ENCODE results near the gene TBC1D2.

TBC1D2 gene

DNA sequence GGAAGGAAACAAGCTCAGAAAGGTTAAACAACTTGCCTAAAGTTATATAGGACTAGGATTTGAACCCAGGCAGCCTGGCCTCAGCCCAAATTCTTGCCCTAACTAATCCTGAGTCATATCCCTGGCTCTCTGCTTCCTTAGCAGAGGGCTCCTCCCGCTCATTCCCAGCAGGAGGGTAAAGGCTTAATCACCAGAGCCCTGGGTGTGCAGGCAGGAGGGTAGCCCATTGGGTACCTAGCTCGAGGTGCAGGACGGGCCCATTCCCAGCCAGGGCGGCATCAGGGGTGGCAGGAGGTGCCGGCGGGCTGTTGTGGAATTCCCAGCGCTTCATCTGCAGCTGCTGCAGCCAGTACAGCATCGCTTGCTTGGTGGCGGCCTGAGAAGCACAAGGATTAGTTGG, 3.9 kb downstream of the TBC1D2 start:
- H2AK5ac ChIP-seq (ENCODE audit: low read depth, low read length), result no peak overlapping the region
- H2AFZ ChIP-seq (ENCODE audit: low read length), result no peak overlapping the region
- H3K4me1 ChIP-seq (ENCODE audit: control insufficient read depth in 2 of 2, insufficient read depth in 1 of 2, low read depth in 1 of 2, low read length in 2 of 2), result peaks cover 7 to 8% of the 10 kb centered on the region in 2 donors

DNA sequence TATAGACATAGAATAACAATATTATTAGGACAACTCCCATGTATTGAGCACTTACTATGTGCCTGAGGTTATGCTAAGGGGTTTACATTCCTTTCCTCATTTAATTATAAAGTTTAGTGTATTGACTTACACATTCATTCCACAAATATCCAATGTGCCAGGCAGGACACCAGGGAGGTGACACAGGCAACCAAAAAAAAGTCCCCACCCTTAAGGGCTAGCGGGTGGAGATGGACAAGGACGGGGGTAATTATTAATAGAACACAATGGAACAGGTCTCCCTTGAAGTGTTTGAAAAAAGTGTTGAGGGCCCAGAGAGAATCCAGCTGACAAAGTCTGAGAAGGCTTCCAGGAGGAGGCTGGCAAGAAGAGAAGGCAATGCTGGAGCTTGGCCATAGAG, 5.7 kb downstream of the TBC1D2 start:
- no peaks in the 10 kb centered on the region for H3K9me3 ChIP-seq (replicated peaks in 1 of 2; ENCODE audit: control insufficient read depth in 2 of 2, insufficient read depth in 1 of 2, low read depth in 1 of 2, low read length in 2 of 2)
- no CpG with 5 or more reads among the region's 2 CpGs for WGBS, 2 donors (ENCODE audit: extremely low coverage in 2 of 2, insufficient read length in 2 of 2, insufficient replicate concordance in 1 of 2)
- H2BK15ac ChIP-seq (ENCODE audit: low read length), result no peak overlapping the region
- H2BK120ac ChIP-seq (ENCODE audit: low read depth, low read length), result no peak overlapping the region
- no peak overlapping the region for H3K27ac ChIP-seq (replicated peaks; ENCODE audit: low read length)
- H3K27me3 ChIP-seq (ENCODE audit: control insufficient read depth in 3 of 3, insufficient read depth in 3 of 3, low read depth in 1 of 3, low read length in 3 of 3), result peaks cover 0 to 33% (median 10%) of the 10 kb centered on the region in 3 experiments
- no peak for DNase-seq (ENCODE audit: low spot score)
- H3K18ac ChIP-seq (ENCODE audit: low read length), result no peak overlapping the region
- no peak overlapping the region for H2AFZ ChIP-seq (ENCODE audit: low read length)
- no peak overlapping the region for H2AK5ac ChIP-seq (ENCODE audit: low read depth, low read length)
- no peak overlapping the region for H3K9ac ChIP-seq (ENCODE audit: low read depth, low read length, poor library complexity)
- no peaks in the 10 kb centered on the region for H3K36me3 ChIP-seq (replicated peaks in 1 of 2; ENCODE audit: control insufficient read depth in 2 of 2, insufficient read depth in 2 of 2, low read length in 2 of 2)
- H3K14ac ChIP-seq (ENCODE audit: low read length), result no peak overlapping the region
- H3K4ac ChIP-seq (ENCODE audit: low read length), result no peak overlapping the region
- no peak overlapping the region for H3K4me2 ChIP-seq (ENCODE audit: insufficient read depth, low read length, poor library complexity, severe bottlenecking)
- no peaks in the 10 kb centered on the region for H3K79me1 ChIP-seq (ENCODE audit: low read depth, low read length)
- H4K8ac ChIP-seq (ENCODE audit: low read depth, low read length), result no peak overlapping the region
- H2BK12ac ChIP-seq (ENCODE audit: low read length), result no peak overlapping the region
- H4K91ac ChIP-seq (ENCODE audit: low read depth, low read length, poor library complexity), result no peak overlapping the region
- peaks cover under 1 to 6% of the 10 kb centered on the region in 2 donors for H3K4me1 ChIP-seq (ENCODE audit: control insufficient read depth in 2 of 2, insufficient read depth in 1 of 2, low read depth in 1 of 2, low read length in 2 of 2)
- H3K4me3 ChIP-seq (ENCODE audit: low read length in 2 of 2), result no peak overlapping the region
- no peak overlapping the region for H3K23ac ChIP-seq (ENCODE audit: low read depth, low read length, poor library complexity)
- no peak overlapping the region for H2BK5ac ChIP-seq (ENCODE audit: low read length)

More for the DNA sequence above, 3.9 kb downstream of the TBC1D2 start:
- Histone ChIP-seq H2BK120ac (ENCODE audit: low read depth, low read length) (no peak overlapping the region), H4K91ac (ENCODE audit: low read depth, low read length, poor library complexity) (no peak overlapping the region), H3K18ac (ENCODE audit: low read length) (no peak overlapping the region), H3K4ac (ENCODE audit: low read length) (no peak overlapping the region), H3K14ac (ENCODE audit: low read length) (no peak overlapping the region), H3K4me2 (ENCODE audit: insufficient read depth, low read length, poor library complexity, severe bottlenecking) (no peak overlapping the region), H3K9me3 (replicated peaks in 1 of 2; ENCODE audit: control insufficient read depth in 2 of 2, insufficient read depth in 1 of 2, low read depth in 1 of 2, low read length in 2 of 2) (no peaks in the 10 kb centered on the region), H4K8ac (ENCODE audit: low read depth, low read length) (no peak overlapping the region), H3K4me3 (ENCODE audit: low read length in 2 of 2) (no peak overlapping the region), H2BK15ac (ENCODE audit: low read length) (no peak overlapping the region), H3K23ac (ENCODE audit: low read depth, low read length, poor library complexity) (no peak overlapping the region), H3K27ac (replicated peaks; ENCODE audit: low read length) (no peak overlapping the region), H3K36me3 (replicated peaks in 1 of 2; ENCODE audit: control insufficient read depth in 2 of 2, insufficient read depth in 2 of 2, low read length in 2 of 2) (no peaks in the 10 kb centered on the region), H3K27me3 (ENCODE audit: control insufficient read depth in 3 of 3, insufficient read depth in 3 of 3, low read depth in 1 of 3, low read length in 3 of 3) (peaks cover 0 to 37% (median 13%) of the 10 kb centered on the region in 3 experiments), H2BK5ac (ENCODE audit: low read length) (no peak overlapping the region), H2BK12ac (ENCODE audit: low read length) (no peak overlapping the region), H3K9ac (ENCODE audit: low read depth, low read length, poor library complexity) (peak overlapping the region; percentile 7), H3K79me1 (ENCODE audit: low read depth, low read length) (no peaks in the 10 kb centered on the region)
- no peak for DNase-seq (ENCODE audit: low spot score)
- WGBS, 2 donors (ENCODE audit: extremely low coverage in 2 of 2, insufficient read length in 2 of 2, insufficient replicate concordance in 1 of 2), result no CpG with 5 or more reads among the region's 9 CpGs

DNA sequence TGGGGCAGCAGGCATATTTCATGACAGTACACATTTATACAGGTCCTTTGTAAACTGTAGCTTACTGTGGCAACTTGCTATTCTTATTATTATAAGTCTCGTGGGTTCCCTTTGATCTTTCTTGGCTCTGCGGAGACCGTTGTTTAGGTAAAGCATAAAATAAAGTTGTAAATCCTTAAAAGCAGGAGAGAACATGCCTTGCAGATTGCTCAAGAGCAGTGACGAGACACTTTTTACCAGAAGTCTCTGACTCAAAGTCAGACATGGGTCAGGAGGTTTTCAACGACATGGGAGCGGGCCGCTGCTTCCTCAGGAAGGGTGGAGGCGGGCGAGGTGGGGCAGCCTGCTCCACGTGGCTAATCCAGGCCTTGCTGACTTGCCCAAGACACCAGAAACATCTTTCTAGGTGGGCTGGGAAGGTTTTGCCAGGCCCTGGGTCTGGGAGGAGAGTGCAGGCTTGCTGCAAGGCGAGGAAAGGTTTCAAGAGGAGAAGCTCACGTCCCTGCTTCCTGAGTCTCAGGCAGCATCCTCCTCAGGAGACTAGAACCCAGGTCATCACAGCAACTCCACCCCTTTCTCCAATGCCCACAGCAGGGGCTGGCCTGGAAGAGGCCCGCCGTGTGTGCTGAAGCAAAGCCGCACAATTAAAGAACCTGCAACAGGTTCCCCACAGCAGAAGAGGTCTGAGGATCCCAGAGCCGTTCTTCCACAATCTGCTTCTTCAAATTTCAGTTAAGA, 6.5 kb downstream of the TBC1D2 start:
- Histone ChIP-seq H3K36me3 (replicated peaks in 1 of 2; ENCODE audit: control insufficient read depth in 2 of 2, insufficient read depth in 2 of 2, low read length in 2 of 2) (no peaks in the 10 kb centered on the region), H3K27ac (replicated peaks; ENCODE audit: low read length) (no peak overlapping the region), H2AK5ac (ENCODE audit: low read depth, low read length) (no peak overlapping the region), H3K9me3 (replicated peaks in 1 of 2; ENCODE audit: control insufficient read depth in 2 of 2, insufficient read depth in 1 of 2, low read depth in 1 of 2, low read length in 2 of 2) (no peaks in the 10 kb centered on the region), H3K79me1 (ENCODE audit: low read depth, low read length) (no peaks in the 10 kb centered on the region), H2BK12ac (ENCODE audit: low read length) (no peak overlapping the region), H3K4me1 (ENCODE audit: control insufficient read depth in 2 of 2, insufficient read depth in 1 of 2, low read depth in 1 of 2, low read length in 2 of 2) (peaks cover 4 to 9% of the 10 kb centered on the region in 2 donors), H4K8ac (ENCODE audit: low read depth, low read length) (no peak overlapping the region), H2AFZ (ENCODE audit: low read length) (no peak overlapping the region), H3K4me2 (ENCODE audit: insufficient read depth, low read length, poor library complexity, severe bottlenecking) (no peak overlapping the region), H4K91ac (ENCODE audit: low read depth, low read length, poor library complexity) (no peak overlapping the region), H3K18ac (ENCODE audit: low read length) (peak overlapping the region; percentile 88), H2BK15ac (ENCODE audit: low read length) (no peak overlapping the region), H2BK5ac (ENCODE audit: low read length) (no peak overlapping the region), H2BK120ac (ENCODE audit: low read depth, low read length) (no peak overlapping the region), H3K4ac (ENCODE audit: low read length) (no peak overlapping the region), H3K23ac (ENCODE audit: low read depth, low read length, poor library complexity) (peak overlapping the region; percentile 44), H3K4me3 (ENCODE audit: low read length in 2 of 2) (no peak overlapping the region), H3K27me3 (ENCODE audit: control insufficient read depth in 3 of 3, insufficient read depth in 3 of 3, low read depth in 1 of 3, low read length in 3 of 3) (peaks cover 0 to 25% (median 1%) of the 10 kb centered on the region in 3 experiments), H3K14ac (ENCODE audit: low read length) (no peak overlapping the region), H3K9ac (ENCODE audit: low read depth, low read length, poor library complexity) (no peak overlapping the region)
- WGBS, 2 donors (ENCODE audit: extremely low coverage in 2 of 2, insufficient read length in 2 of 2, insufficient replicate concordance in 1 of 2), result no CpG with 5 or more reads among the region's 16 CpGs
- no peak for DNase-seq (ENCODE audit: low spot score)

DNA sequence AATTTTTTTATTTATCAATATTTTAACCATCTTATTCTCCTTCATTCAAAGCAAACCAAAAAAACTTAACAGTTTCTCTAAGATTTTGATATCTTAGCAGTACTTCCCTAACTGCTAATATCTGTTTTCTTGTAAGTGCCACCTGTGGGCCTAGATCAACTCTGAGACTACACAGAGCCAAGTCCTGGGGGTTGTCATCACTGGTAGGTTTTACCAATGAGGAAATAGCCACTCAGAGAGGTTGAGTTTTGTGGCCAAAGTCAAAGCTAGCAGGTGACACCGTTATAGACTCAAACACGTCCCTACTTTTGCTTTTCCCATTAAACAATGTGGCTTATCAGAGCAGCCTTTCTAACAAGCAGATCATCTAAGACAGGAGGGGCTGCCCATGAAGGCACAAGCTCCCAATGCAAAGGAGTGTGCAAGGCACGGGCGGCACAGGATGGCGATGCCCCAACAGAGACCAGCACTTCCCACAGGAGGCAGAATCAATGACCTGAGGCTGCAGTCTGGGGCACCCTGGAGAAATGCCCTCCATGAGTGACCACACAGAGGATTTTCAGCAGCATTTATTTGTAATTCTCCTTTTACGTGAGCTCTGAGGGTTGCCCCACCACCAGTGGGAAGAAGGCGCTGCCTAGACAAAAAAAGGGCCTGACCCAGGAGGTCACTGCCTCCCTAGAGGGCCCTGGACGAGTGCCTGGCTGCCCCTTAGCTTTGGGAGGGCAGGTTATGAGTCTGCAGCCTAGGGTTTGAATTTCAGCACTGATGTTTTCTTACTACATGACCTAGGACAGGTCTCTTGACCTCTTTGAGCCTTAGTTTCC, 7.4 kb downstream of the TBC1D2 start:
- H2BK5ac ChIP-seq (ENCODE audit: low read length), result no peak overlapping the region
- WGBS, 2 donors (ENCODE audit: extremely low coverage in 2 of 2, insufficient read length in 2 of 2, insufficient replicate concordance in 1 of 2), result no CpG with 5 or more reads among the region's 8 CpGs
- no peak overlapping the region for H3K4ac ChIP-seq (ENCODE audit: low read length)
- H4K91ac ChIP-seq (ENCODE audit: low read depth, low read length, poor library complexity), result no peak overlapping the region
- H3K36me3 ChIP-seq (replicated peaks in 1 of 2; ENCODE audit: control insufficient read depth in 2 of 2, insufficient read depth in 2 of 2, low read length in 2 of 2), result no peaks in the 10 kb centered on the region
- no peaks in the 10 kb centered on the region for H3K79me1 ChIP-seq (ENCODE audit: low read depth, low read length)
- peak overlapping the region; percentile 82 for H3K18ac ChIP-seq (ENCODE audit: low read length)
- H3K9me3 ChIP-seq (replicated peaks in 1 of 2; ENCODE audit: control insufficient read depth in 2 of 2, insufficient read depth in 1 of 2, low read depth in 1 of 2, low read length in 2 of 2), result no peaks in the 10 kb centered on the region
- no peak overlapping the region for H3K27ac ChIP-seq (replicated peaks; ENCODE audit: low read length)
- H2AFZ ChIP-seq (ENCODE audit: low read length), result no peak overlapping the region
- no peak overlapping the region for H3K14ac ChIP-seq (ENCODE audit: low read length)
- no peak for DNase-seq (ENCODE audit: low spot score)
- H3K4me3 ChIP-seq (ENCODE audit: low read length in 2 of 2), result no peak overlapping the region
- H3K27me3 ChIP-seq (ENCODE audit: control insufficient read depth in 3 of 3, insufficient read depth in 3 of 3, low read depth in 1 of 3, low read length in 3 of 3), result peaks cover 0 to 16% (median 0%) of the 10 kb centered on the region in 3 experiments
- H3K9ac ChIP-seq (ENCODE audit: low read depth, low read length, poor library complexity), result no peak overlapping the region
- no peak overlapping the region for H2BK120ac ChIP-seq (ENCODE audit: low read depth, low read length)
- no peak overlapping the region for H4K8ac ChIP-seq (ENCODE audit: low read depth, low read length)
- H2AK5ac ChIP-seq (ENCODE audit: low read depth, low read length), result peak overlapping the region; percentile 70
- H3K4me1 ChIP-seq (ENCODE audit: control insufficient read depth in 2 of 2, insufficient read depth in 1 of 2, low read depth in 1 of 2, low read length in 2 of 2), result peaks cover 6 to 11% of the 10 kb centered on the region in 2 donors
- no peak overlapping the region for H2BK12ac ChIP-seq (ENCODE audit: low read length)
- H3K23ac ChIP-seq (ENCODE audit: low read depth, low read length, poor library complexity), result no peak overlapping the region
- H2BK15ac ChIP-seq (ENCODE audit: low read length), result no peak overlapping the region
- no peak overlapping the region for H3K4me2 ChIP-seq (ENCODE audit: insufficient read depth, low read length, poor library complexity, severe bottlenecking)
